Thyroid gland (tissue), 4 donors: ENCODE results near the gene RAB39B.

Source experiments
- POLR2A ChIP-seq, 2 donors: fragments of 450-650 bp; IDR thresholded peaks; one replicate each; pipeline ENCODE4 v1.6.1; 2017; ENCODE audit warnings: antibody characterized with exemption in 2 of 2, mild to moderate bottlenecking in 2 of 2, moderate library complexity in 1 of 2
- TF ChIP-seq, protein P1 (sequence below), 6 experiments: fragments of 200-600 bp in 3 of 6; fragments of 450-650 bp in 3 of 6; sonication (generic) in 3 of 6; IDR thresholded peaks; one replicate each; pipeline ENCODE4 v1.5.1; 2016 to 2019; ENCODE audit warnings: antibody characterized with exemption in 6 of 6, mild to moderate bottlenecking in 2 of 6, inconsistent platforms in 1 of 6, moderate library complexity in 1 of 6

DNA sequence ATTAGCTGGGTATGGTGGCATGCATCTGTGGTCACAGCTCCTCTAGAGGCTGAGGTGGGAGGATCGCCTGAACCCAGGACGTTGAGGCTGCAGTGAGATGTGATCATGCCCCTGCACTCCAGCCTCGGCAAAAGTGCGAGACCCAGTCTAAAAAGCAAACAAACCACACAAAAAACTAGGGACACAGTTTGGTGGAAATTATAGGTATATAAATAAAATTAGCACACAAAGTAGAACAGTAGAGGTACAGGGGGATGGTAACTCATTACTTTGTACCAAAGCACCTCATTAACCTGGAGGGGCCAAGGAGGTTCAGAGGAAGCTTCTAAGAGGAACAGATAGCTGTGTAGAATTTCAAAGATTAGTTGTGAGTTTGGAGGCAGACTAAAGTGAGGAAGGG is 42.9 kb downstream of the RAB39B start:
- TF ChIP-seq, protein P1, sequence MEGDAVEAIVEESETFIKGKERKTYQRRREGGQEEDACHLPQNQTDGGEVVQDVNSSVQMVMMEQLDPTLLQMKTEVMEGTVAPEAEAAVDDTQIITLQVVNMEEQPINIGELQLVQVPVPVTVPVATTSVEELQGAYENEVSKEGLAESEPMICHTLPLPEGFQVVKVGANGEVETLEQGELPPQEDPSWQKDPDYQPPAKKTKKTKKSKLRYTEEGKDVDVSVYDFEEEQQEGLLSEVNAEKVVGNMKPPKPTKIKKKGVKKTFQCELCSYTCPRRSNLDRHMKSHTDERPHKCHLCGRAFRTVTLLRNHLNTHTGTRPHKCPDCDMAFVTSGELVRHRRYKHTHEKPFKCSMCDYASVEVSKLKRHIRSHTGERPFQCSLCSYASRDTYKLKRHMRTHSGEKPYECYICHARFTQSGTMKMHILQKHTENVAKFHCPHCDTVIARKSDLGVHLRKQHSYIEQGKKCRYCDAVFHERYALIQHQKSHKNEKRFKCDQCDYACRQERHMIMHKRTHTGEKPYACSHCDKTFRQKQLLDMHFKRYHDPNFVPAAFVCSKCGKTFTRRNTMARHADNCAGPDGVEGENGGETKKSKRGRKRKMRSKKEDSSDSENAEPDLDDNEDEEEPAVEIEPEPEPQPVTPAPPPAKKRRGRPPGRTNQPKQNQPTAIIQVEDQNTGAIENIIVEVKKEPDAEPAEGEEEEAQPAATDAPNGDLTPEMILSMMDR (IDR thresholded peaks at IDR 0.05), result no peak
- TF ChIP-seq POLR2A (IDR thresholded peaks at IDR 0.05), result no peak
